Kidney capillary endothelial cell (primary cell): Measurements from ENCODE around the gene ZBBX.
A peak's percentile ranks its signal among the peaks of the same experiment; 100 is the strongest.
"Not testable (repeated sequence)": the region's sequence is repeated elsewhere in the genome, so short reads cannot be mapped to it uniquely, and the experiment has no call there.

Source experiments
- DNase-seq: peaks from one replicate; pipeline ENCODE4 v3.0.0-alpha.2; 2018; ENCODE audit warnings: low spot score

Gene ZBBX

GRCh38 chr3:167380004-167380689, at the start of gene ZBBX:
Gene ZBBX (minus strand): TSS chr3:167380297. CDS start chr3:167372901, 7,396 bp downstream.
- DNase-seq: peak; percentile 77

- DNase-seq: not testable (repeated sequence)
These were observed 46.9 kb upstream of the ZBBX start for GRCh38 chr3:167426962-167427361.

GRCh38 chr3:167422396-167422795, 42.3 kb upstream of the ZBBX start:
- DNase-seq: not testable (repeated sequence)

- no peak for DNase-seq
These were observed 29.5 kb upstream of the ZBBX start for GRCh38 chr3:167409611-167410010.

GRCh38 chr3:167406876-167407492, 26.9 kb upstream of the ZBBX start:
- DNase-seq: peak; percentile 47

- DNase-seq: no peak
These were observed 17.7 kb upstream of the ZBBX start for GRCh38 chr3:167397826-167398225.

- no peak for DNase-seq
These were observed 16.0 kb upstream of the ZBBX start for GRCh38 chr3:167396075-167396474.

- DNase-seq: no peak
These were observed 13.9 kb upstream of the ZBBX start for GRCh38 chr3:167394003-167394402.

- DNase-seq: no peak
These were observed 2.1 kb upstream of the ZBBX start for GRCh38 chr3:167382155-167382554.

GRCh38 chr3:167375478-167375877, 4.6 kb downstream of the ZBBX start:
- no peak for DNase-seq

- no peak for DNase-seq
These were observed 8.0 kb downstream of the ZBBX start for GRCh38 chr3:167372138-167372537.

GRCh38 chr3:167361948-167362347, 18.1 kb downstream of the ZBBX start:
- DNase-seq: no peak

- no peak for DNase-seq
These were observed 18.8 kb downstream of the ZBBX start for GRCh38 chr3:167361306-167361705.

- DNase-seq: no peak
These were observed 24.7 kb downstream of the ZBBX start for GRCh38 chr3:167355446-167355845.

- DNase-seq: no peak
These were observed 25.3 kb downstream of the ZBBX start for GRCh38 chr3:167354751-167355150.

GRCh38 chr3:167350245-167350862, 29.7 kb downstream of the ZBBX start:
- DNase-seq: peak; percentile 10

- no peak for DNase-seq
These were observed 33.9 kb downstream of the ZBBX start for GRCh38 chr3:167346171-167346570.

GRCh38 chr3:167330993-167331785, 48.9 kb downstream of the ZBBX start:
- no peak for DNase-seq

GRCh38 chr3:167323572-167323971, 56.5 kb downstream of the ZBBX start:
- no peak for DNase-seq

- no peak for DNase-seq
These were observed 61.0 kb downstream of the ZBBX start for GRCh38 chr3:167318996-167319615.

- DNase-seq: no peak
These were observed 61.8 kb downstream of the ZBBX start for GRCh38 chr3:167318306-167318705.

GRCh38 chr3:167306319-167306718, 73.8 kb downstream of the ZBBX start:
- no peak for DNase-seq
